NCI-H510A treated with DMSO at 0.1 percent for 48 hours (cell line): Measurements from ENCODE around the gene CD8B.

Experiments used
- DNase-seq: peaks from one replicate; lab custom pipeline; 2025; lab: John Stamatoyannopoulos, UW

Gene CD8B

GRCh38 chr2:86794861-86795260, 66.8 kb downstream of the CD8B start:
- no peak for DNase-seq

GRCh38 chr2:86793752-86794151, 67.9 kb downstream of the CD8B start:
- no peak for DNase-seq

GRCh38 chr2:86791573-86791972, 70.1 kb downstream of the CD8B start:
- DNase-seq = no peak

GRCh38 chr2:86790676-86791572, 70.8 kb downstream of the CD8B start, which contains the start of gene CD8A:
Gene CD8A, minus strand, starts transcription at chr2:86790913. Its CDS starts 88 bp downstream, at chr2:86790825.
- DNase-seq = no peak

- DNase-seq = no peak
Measured at GRCh38 chr2:86790134-86790675, 71.5 kb downstream of the CD8B start.

- DNase-seq = no peak
Measured at GRCh38 chr2:86789687-86790133, 72.0 kb downstream of the CD8B start.

- no peak for DNase-seq
Measured at GRCh38 chr2:86788881-86789686, 72.6 kb downstream of the CD8B start.

GRCh38 chr2:86788165-86788564, 73.5 kb downstream of the CD8B start:
- no peak for DNase-seq

GRCh38 chr2:86787736-86788135, 74.0 kb downstream of the CD8B start:
- DNase-seq = no peak

- no peak for DNase-seq
Measured at GRCh38 chr2:86786001-86786536, 75.6 kb downstream of the CD8B start.

GRCh38 chr2:86785456-86785855, 76.2 kb downstream of the CD8B start:
- DNase-seq = no peak

- no peak for DNase-seq
Measured at GRCh38 chr2:86783615-86784339, 77.9 kb downstream of the CD8B start.

GRCh38 chr2:86782748-86783147, 78.9 kb downstream of the CD8B start:
- DNase-seq = no peak

GRCh38 chr2:86781363-86781762, 80.3 kb downstream of the CD8B start:
- DNase-seq = no peak

- DNase-seq = no peak
Measured at GRCh38 chr2:86779971-86780370, 81.7 kb downstream of the CD8B start.

- DNase-seq = no peak
Measured at GRCh38 chr2:86778957-86779356, 82.7 kb downstream of the CD8B start.

GRCh38 chr2:86776532-86776931, 85.2 kb downstream of the CD8B start:
- DNase-seq = no peak

- no peak for DNase-seq
Measured at GRCh38 chr2:86775338-86775737, 86.3 kb downstream of the CD8B start.

- no peak for DNase-seq
Measured at GRCh38 chr2:86774862-86775261, 86.8 kb downstream of the CD8B start.

GRCh38 chr2:86772611-86773010, 89.1 kb downstream of the CD8B start:
- no peak for DNase-seq

- DNase-seq = no peak
Measured at GRCh38 chr2:86770816-86771301, 90.8 kb downstream of the CD8B start.
